CD4-positive, CD25-positive, alpha-beta regulatory T cell (primary cell): ENCODE results near the gene ZNF474. TPM values are rescaled to one million over a fixed set of nuclear protein-coding genes. Genes with fewer than 3 reads are reported as not detected.
"Not testable (repeated sequence)": the region's sequence is repeated elsewhere in the genome, so short reads cannot be mapped to it uniquely, and the experiment has no call there.

Experiments
- ATAC-seq, 2 donors: fragments of 150-1000 bp; cut with Tn5 transposase; one replicate each; pipeline ENCODE4 v1.10.0; 2021; ENCODE audit warnings: low read depth in 2 of 2, moderate number of reproducible peaks in 2 of 2, moderate library complexity in 1 of 2
- DNase-seq, 3 donors: peaks; one replicate each; pipeline versions ENCODE4 v3.0.0 to v3.0.0-alpha.2; 2012 to 2022; ENCODE audit warnings: mixed read lengths in 1 of 3
- H3K27ac ChIP-seq: one replicate; pipeline ENCODE4 v1.7.0; 2013; ENCODE audit warnings: mild to moderate bottlenecking, low read length; ENCODE audit not compliant: insufficient read depth, poor library complexity, severe bottlenecking
- H3K27me3 ChIP-seq: one replicate; pipeline ENCODE4 v1.7.0; 2013; ENCODE audit warnings: low read length; ENCODE audit not compliant: control insufficient read depth, insufficient read depth
- H3K36me3 ChIP-seq: one replicate; pipeline ENCODE4 v1.7.0; 2013; ENCODE audit warnings: mild to moderate bottlenecking, low read length, moderate library complexity; ENCODE audit not compliant: control insufficient read depth, insufficient read depth
- H3K4me1 ChIP-seq: 2 replicates; pipeline ENCODE4 v1.7.0; 2013; ENCODE audit warnings: mild to moderate bottlenecking, low read length; ENCODE audit not compliant: insufficient read depth, control insufficient read depth, poor library complexity, severe bottlenecking
- H3K4me3 ChIP-seq: one replicate; pipeline ENCODE4 v1.7.0; 2013; ENCODE audit warnings: low read depth, mild to moderate bottlenecking, low read length, moderate library complexity
- H3K9me3 ChIP-seq, 2 experiments: 1 replicate in 1 of 2; 2 replicates in 1 of 2; pipeline ENCODE4 v1.7.0; 2013; ENCODE audit warnings: low read length in 2 of 2, mild to moderate bottlenecking in 1 of 2, moderate library complexity in 1 of 2; ENCODE audit not compliant: control insufficient read depth in 2 of 2
- H3K27ac Mint-ChIP-seq, 3 donors: one replicate each; pipeline ENCODE4 v1.8.0; 2020 to 2022; ENCODE audit warnings: mild to moderate bottlenecking in 3 of 3, mixed read lengths in 3 of 3, moderate library complexity in 2 of 3
- H3K27me3 Mint-ChIP-seq: one replicate; pipeline ENCODE4 v1.8.0; 2022; ENCODE audit warnings: mild to moderate bottlenecking, mixed read lengths
- H3K36me3 Mint-ChIP-seq: one replicate; pipeline ENCODE4 v1.8.0; 2020; ENCODE audit warnings: mixed read lengths
- H3K4me1 Mint-ChIP-seq, 4 donors: one replicate each; pipeline ENCODE4 v1.8.0; 2020 to 2022; ENCODE audit warnings: mixed read lengths in 4 of 4, mild to moderate bottlenecking in 1 of 4
- H3K4me3 Mint-ChIP-seq, 4 donors: one replicate each; pipeline ENCODE4 v1.8.0; 2020 to 2022; ENCODE audit warnings: mild to moderate bottlenecking in 4 of 4, mixed read lengths in 4 of 4, moderate library complexity in 3 of 4
- H3K9me3 Mint-ChIP-seq, 7 donors: one replicate each; pipeline ENCODE4 v1.8.0; 2020 to 2022; ENCODE audit warnings: mixed read lengths in 7 of 7, mild to moderate bottlenecking in 3 of 7, moderate library complexity in 2 of 7
- polyA plus RNA-seq, 4 donors: library from polyadenylated mRNA; unstranded; fragments of 300-500 nt; fragmentation: Illumina TruSeq; gene quantifications; one replicate each; pipeline ENCODE4 v1.2.3, GENCODE V29; 2021
- total RNA-seq: library from RNA; stranded (reverse); gene quantifications from one replicate; pipeline ENCODE4 v1.2.3, GENCODE V29; 2022

ZNF474 gene
- total and polyA plus RNA-seq, 5 donors from 2014 or later = 0.14 to 0.20 TPM; not detected in 3

- H3K4me1 ChIP-seq, H3K4me3 ChIP-seq, H3K27me3 ChIP-seq, H3K27me3 Mint-ChIP-seq, H3K27ac ChIP-seq, H3K4me1 Mint-ChIP-seq, ATAC-seq, H3K36me3 Mint-ChIP-seq, H3K27ac Mint-ChIP-seq, H3K9me3 Mint-ChIP-seq, H3K9me3 ChIP-seq, H3K4me3 Mint-ChIP-seq, H3K36me3 ChIP-seq, DNase-seq: not testable (repeated sequence)
Observed at GRCh38 chr5:122094251-122094650, 35.1 kb upstream of the ZNF474 start.

GRCh38 chr5:122095158-122095557, 34.2 kb upstream of the ZNF474 start:
- no peak for DNase-seq
- no peak overlapping the region for H3K4me3 ChIP-seq
- no peak for ATAC-seq

GRCh38 chr5:122097391-122097790, 32.0 kb upstream of the ZNF474 start:
- no peaks in the 10 kb centered on the region for H3K9me3 ChIP-seq
- Mint-ChIP-seq H3K4me3 (no peak overlapping the region), H3K27ac (no peak overlapping the region), H3K4me1 (no peaks in the 10 kb centered on the region), H3K27me3 (no peaks in the 10 kb centered on the region), H3K9me3 (no peaks in the 10 kb centered on the region), H3K36me3 (no peaks in the 10 kb centered on the region)
- no peaks in the 10 kb centered on the region for H3K27me3 ChIP-seq
- DNase-seq = no peak
- H3K27ac ChIP-seq = no peak overlapping the region
- no peaks in the 10 kb centered on the region for H3K4me1 ChIP-seq
- H3K36me3 ChIP-seq = no peaks in the 10 kb centered on the region
- no peak overlapping the region for H3K4me3 ChIP-seq
- ATAC-seq = no peak

More at GRCh38 chr5:122095158-122095557, 34.2 kb upstream of the ZNF474 start:
- H3K27me3 ChIP-seq = no peaks in the 10 kb centered on the region
- H3K27me3 Mint-ChIP-seq = no peaks in the 10 kb centered on the region
- peaks cover 0 to 2% (median 0%) of the 10 kb centered on the region in 7 donors for H3K9me3 Mint-ChIP-seq
- H3K9me3 ChIP-seq = no peaks in the 10 kb centered on the region
- no peaks in the 10 kb centered on the region for H3K4me1 ChIP-seq
- no peaks in the 10 kb centered on the region for H3K4me1 Mint-ChIP-seq
- no peak overlapping the region for H3K27ac Mint-ChIP-seq
- H3K36me3 Mint-ChIP-seq = no peaks in the 10 kb centered on the region
- no peak overlapping the region for H3K4me3 Mint-ChIP-seq
- no peaks in the 10 kb centered on the region for H3K36me3 ChIP-seq
- H3K27ac ChIP-seq = no peak overlapping the region

- no peaks in the 10 kb centered on the region for H3K4me1 ChIP-seq
- no peak overlapping the region for H3K27ac ChIP-seq
- ATAC-seq (no peak), DNase-seq (no peak)
- Mint-ChIP-seq H3K4me3 (no peak overlapping the region), H3K27ac (peak overlapping the region in 1 of 3 donors; percentile 72), H3K36me3 (no peaks in the 10 kb centered on the region), H3K9me3 (no peaks in the 10 kb centered on the region), H3K4me1 (no peaks in the 10 kb centered on the region), H3K27me3 (no peaks in the 10 kb centered on the region)
- H3K4me3 ChIP-seq = no peak overlapping the region
- H3K9me3 ChIP-seq = no peaks in the 10 kb centered on the region
- H3K27me3 ChIP-seq = no peaks in the 10 kb centered on the region
- no peaks in the 10 kb centered on the region for H3K36me3 ChIP-seq
Observed at GRCh38 chr5:122099060-122099790, 30.1 kb upstream of the ZNF474 start.

- peaks cover 5% of the 10 kb centered on the region for H3K27me3 Mint-ChIP-seq
- H3K4me1 ChIP-seq = no peaks in the 10 kb centered on the region
- no peaks in the 10 kb centered on the region for H3K36me3 Mint-ChIP-seq
- no peaks in the 10 kb centered on the region for H3K36me3 ChIP-seq
- no peak overlapping the region for H3K4me3 ChIP-seq
- no peaks in the 10 kb centered on the region for H3K9me3 Mint-ChIP-seq
- H3K27ac Mint-ChIP-seq = no peak overlapping the region
- no peak overlapping the region for H3K27ac ChIP-seq
- no peaks in the 10 kb centered on the region for H3K27me3 ChIP-seq
- DNase-seq = peak in 1 of 3 donors; percentile 36
- no peaks in the 10 kb centered on the region for H3K9me3 ChIP-seq
- no peak overlapping the region for H3K4me3 Mint-ChIP-seq
- H3K4me1 Mint-ChIP-seq = no peaks in the 10 kb centered on the region
- no peak for ATAC-seq
Observed at GRCh38 chr5:122101636-122102285, 27.6 kb upstream of the ZNF474 start.

GRCh38 chr5:122102825-122103224, 26.5 kb upstream of the ZNF474 start:
- Histone ChIP-seq H3K4me1 (no peaks in the 10 kb centered on the region), H3K4me3 (no peak overlapping the region), H3K27me3 (no peaks in the 10 kb centered on the region), H3K36me3 (no peaks in the 10 kb centered on the region), H3K27ac (no peak overlapping the region), H3K9me3 (no peaks in the 10 kb centered on the region)
- no peak for DNase-seq
- ATAC-seq = no peak
- no peaks in the 10 kb centered on the region for H3K4me1 Mint-ChIP-seq
- H3K36me3 Mint-ChIP-seq = no peaks in the 10 kb centered on the region
- no peak overlapping the region for H3K27ac Mint-ChIP-seq
- no peaks in the 10 kb centered on the region for H3K9me3 Mint-ChIP-seq
- H3K4me3 Mint-ChIP-seq = no peak overlapping the region
- H3K27me3 Mint-ChIP-seq = peaks cover 5% of the 10 kb centered on the region

- Mint-ChIP-seq H3K27me3 (peaks cover 5% of the 10 kb centered on the region), H3K4me3 (no peak overlapping the region), H3K36me3 (no peaks in the 10 kb centered on the region), H3K4me1 (no peaks in the 10 kb centered on the region), H3K9me3 (no peaks in the 10 kb centered on the region), H3K27ac (no peak overlapping the region)
- Histone ChIP-seq H3K27ac (no peak overlapping the region), H3K36me3 (no peaks in the 10 kb centered on the region), H3K9me3 (no peaks in the 10 kb centered on the region), H3K27me3 (no peaks in the 10 kb centered on the region), H3K4me1 (no peaks in the 10 kb centered on the region), H3K4me3 (no peak overlapping the region)
- ATAC-seq (no peak), DNase-seq (no peak)
Observed at GRCh38 chr5:122105909-122106308, 23.4 kb upstream of the ZNF474 start.

GRCh38 chr5:122107016-122107415, 22.3 kb upstream of the ZNF474 start:
- DNase-seq (no peak), ATAC-seq (no peak)
- Mint-ChIP-seq H3K4me3 (no peak overlapping the region), H3K36me3 (no peaks in the 10 kb centered on the region), H3K4me1 (peaks cover 0 to under 1% (median 0%) of the 10 kb centered on the region in 4 donors), H3K27me3 (peaks cover 5% of the 10 kb centered on the region), H3K9me3 (no peaks in the 10 kb centered on the region), H3K27ac (no peak overlapping the region)
- H3K9me3 ChIP-seq = no peaks in the 10 kb centered on the region
- H3K4me1 ChIP-seq = no peaks in the 10 kb centered on the region
- no peak overlapping the region for H3K4me3 ChIP-seq
- no peaks in the 10 kb centered on the region for H3K36me3 ChIP-seq
- H3K27me3 ChIP-seq = no peaks in the 10 kb centered on the region
- H3K27ac ChIP-seq = no peak overlapping the region
